GM19023 (cell line): Measurements from ENCODE around the gene TBC1D22A.
"Not testable (repeated sequence)": the region's sequence is repeated elsewhere in the genome, so short reads cannot be mapped to it uniquely, and the experiment has no call there.

Experiments
- ATAC-seq: cut with Tn5 transposase; IDR thresholded peaks from one replicate; pipeline ENCODE4 v1.9.1; 2021; ENCODE audit warnings: mild to moderate bottlenecking, moderate library complexity; ENCODE audit not compliant: unreplicated experiment

Gene TBC1D22A

GRCh38 chr22:47124451-47124881, 362.0 kb downstream of the TBC1D22A start:
- ATAC-seq = no peak

DNA sequence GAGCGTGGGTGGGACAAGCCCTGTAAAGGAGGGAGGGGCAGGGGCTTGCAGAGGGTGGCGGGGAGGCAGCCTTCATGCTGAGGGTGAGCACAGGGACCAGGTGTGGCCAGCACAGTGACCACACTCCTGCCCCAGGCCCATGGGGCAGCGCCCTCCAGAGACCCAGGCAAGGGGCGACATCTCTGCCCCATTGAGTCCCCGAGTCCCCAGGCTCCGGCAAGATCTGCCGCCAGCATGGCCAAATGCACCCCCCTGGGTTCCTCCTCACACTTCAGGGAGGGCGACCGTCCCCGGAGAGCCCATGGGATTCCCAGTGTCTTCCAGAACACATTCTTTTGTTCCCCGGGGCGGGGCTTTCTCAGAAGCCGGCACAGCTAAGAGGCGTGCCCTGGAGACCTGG, 362.5 kb downstream of the TBC1D22A start:
- ATAC-seq = no peak

- no peak for ATAC-seq
Observed at GRCh38 chr22:47125603-47126002, 363.2 kb downstream of the TBC1D22A start.

- no peak for ATAC-seq
Observed at GRCh38 chr22:47126344-47126811, 363.9 kb downstream of the TBC1D22A start.

GRCh38 chr22:47127441-47127871, 365.0 kb downstream of the TBC1D22A start:
- no peak for ATAC-seq

DNA sequence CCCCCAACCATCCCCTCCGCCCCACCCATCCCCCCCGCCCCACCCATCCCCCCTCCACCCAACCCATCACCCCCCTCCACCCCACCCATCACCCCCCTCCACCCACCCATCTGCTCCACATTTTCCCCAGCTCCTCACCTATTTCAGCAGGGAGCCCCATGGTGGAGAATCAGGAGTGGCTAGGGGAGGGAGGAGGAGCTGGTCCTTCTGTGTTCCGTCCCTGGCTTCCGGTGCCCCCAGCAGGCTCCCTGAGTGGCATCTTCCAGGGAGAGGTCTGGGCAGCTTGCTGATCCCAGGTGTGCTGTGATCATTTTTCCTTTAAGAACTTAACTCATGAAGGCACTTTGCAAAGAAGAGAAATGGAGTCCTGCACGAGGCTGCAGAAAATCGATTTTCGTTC, 365.8 kb downstream of the TBC1D22A start:
- ATAC-seq = no peak

DNA sequence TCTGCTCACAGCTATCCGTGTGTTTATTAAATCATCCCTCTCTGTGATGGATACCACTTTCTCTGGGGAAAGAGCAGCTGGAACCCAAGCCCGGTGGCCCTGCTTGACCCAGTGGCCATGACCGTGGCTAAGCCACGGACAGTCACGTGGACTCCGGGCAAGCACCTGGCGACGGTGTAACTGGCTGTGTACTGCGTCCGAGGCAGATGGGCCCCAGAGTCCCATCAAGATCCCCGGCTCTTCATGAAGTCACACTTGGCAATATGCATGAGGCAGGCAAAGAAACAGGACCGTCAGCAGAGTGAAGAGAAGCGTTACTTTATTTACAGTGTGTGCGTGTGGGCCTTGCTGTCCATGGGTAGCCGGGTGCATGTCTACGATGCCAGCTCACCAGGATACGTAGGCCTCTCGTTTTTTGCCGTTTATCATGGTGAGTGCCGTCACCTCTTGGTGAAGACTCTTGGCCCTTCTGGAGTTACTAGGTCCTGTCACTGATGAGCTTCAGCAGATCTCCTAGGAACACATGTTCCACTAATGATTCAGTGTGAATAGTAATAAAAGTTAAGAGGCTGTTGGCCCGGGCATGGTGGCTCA, 366.3 kb downstream of the TBC1D22A start:
- no peak for ATAC-seq

DNA sequence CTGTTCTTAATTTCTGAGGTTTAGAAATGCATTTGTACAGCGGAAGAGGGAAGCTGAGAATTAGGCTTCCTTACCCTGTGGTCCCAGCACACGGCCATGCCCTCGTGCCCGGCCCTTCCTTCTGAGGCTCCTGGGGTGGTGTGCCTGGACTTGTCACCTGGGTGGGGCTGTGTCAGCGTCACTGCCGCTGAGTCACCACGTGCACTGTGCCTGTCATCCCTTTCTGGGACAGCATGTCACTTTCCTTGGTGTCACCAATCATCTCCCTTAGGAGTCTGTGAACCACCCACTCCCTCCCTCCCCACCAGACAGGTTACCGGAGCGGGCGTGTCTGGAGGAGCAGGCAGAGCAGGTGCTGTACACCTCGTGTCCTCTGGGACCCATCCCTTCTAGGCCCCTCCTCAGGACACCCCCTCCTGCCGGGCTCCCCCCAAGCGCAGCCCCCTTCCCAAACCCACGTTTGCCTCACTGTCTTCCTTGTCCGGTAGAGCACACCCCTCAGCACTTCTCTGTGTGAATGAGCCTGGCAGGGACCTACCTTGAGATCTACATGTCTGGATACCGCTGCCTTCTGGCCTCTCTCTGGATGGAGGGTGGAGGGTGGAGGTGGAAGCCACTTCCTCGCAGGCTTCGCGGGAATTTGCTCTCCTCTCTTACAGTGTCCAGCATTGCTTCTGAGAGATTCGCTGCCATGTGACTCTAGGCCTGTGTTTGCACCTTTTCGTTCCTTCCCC, 367.6 kb downstream of the TBC1D22A start:
- ATAC-seq = no peak

- no peak for ATAC-seq
Observed at GRCh38 chr22:47130883-47131631, 368.6 kb downstream of the TBC1D22A start.

DNA sequence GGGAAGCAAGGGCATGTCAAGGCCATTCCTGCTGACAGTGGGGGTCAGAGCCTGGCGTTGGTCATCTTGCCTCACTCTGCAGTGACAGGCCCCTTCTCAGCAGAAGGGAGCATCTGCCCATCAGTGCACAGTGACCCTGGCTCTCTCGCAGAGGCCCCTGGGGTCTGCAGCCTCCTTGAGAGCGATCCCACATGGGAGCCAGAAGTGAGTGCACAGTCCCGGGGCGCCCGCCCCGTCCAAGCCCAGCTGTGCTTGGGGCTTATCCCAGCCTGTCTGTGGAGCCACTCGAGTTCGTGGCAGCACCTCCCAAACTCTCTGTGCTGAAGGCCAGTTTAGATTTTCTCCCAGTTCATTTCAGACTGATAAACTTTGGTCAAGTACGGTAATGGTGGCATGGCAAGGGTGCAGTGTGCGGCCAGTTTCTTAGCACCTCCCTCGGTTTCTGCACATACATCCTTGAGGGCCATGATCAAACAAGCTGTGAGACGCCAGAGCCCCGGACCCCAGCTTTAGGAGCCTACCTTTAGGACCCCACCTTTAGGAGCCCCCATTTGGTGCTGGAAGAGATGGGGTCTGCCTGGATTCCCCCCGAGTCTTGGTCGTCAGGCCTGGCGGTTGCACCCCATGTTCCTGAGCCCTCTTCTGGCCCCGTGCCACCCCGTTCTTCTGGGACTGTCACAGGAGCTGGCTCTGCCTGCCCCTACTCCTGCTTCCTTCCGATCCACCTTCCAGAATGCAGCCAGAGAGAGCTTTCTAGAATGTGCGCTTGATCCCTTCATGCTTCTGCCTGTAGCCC, 369.4 kb downstream of the TBC1D22A start:
- no peak for ATAC-seq

DNA sequence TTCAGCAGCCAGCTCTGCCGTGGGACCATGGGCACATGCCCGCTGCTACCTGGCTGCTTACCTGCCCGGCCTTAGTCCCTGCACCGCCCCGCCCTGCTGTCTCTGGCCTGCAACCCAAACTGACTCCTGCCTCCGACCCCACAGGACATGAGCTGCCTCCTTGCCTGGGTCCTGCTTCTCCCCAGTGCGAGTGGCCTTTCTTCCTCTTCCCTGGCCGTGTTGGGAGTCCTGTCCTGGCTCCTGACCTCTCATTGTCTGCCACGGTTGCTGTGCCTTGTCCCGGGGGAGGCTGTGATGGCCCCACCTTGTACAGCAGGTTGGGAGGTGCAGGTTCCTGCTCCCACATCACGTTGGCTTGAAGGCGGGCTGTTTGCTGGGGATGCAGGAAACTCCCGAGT, 370.0 kb downstream of the TBC1D22A start:
- ATAC-seq = no peak

GRCh38 chr22:47133061-47133969, 370.9 kb downstream of the TBC1D22A start:
- no peak for ATAC-seq

- no peak for ATAC-seq
Observed at GRCh38 chr22:47134222-47134621, 371.8 kb downstream of the TBC1D22A start.

DNA sequence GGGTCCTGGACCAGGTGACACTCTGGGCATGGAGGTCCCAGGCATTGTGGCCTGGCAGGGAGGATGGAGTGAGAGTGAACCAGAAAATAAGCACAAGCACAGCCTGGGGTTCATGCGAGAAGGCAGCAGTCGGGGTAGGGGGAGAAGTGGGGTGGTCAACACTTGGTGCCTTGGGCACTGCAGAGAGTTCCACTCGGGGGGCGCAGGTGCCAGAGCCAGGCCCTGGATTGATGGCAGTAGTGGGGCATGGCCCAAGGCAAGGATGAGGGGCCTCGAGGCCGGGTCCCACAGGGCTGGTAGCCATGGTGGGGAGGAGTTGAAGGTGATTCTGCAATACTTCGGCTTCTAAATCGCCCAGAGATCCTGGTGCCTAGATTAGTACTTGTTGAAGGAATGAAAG, 372.9 kb downstream of the TBC1D22A start:
- ATAC-seq = no peak

DNA sequence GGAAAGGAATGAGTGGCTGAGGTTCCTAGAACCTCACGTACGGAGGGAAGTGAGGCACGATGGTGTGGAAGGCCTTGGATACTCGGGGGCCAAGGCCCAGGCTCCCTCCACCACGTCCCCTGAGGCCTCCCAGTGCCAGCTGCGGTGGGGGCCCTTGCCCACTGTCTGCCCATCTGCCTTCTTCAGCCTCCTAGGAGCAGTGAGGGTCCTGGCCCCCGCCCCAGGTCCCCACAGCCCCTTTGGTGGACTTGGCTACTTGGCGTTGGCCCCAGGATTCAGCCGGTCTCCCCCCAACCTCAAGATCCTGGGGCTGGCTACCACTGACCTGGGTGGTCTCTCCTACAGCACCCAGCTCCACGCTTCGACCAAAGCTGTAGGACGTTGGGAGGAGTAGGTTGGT, 373.6 kb downstream of the TBC1D22A start:
- no peak for ATAC-seq

DNA sequence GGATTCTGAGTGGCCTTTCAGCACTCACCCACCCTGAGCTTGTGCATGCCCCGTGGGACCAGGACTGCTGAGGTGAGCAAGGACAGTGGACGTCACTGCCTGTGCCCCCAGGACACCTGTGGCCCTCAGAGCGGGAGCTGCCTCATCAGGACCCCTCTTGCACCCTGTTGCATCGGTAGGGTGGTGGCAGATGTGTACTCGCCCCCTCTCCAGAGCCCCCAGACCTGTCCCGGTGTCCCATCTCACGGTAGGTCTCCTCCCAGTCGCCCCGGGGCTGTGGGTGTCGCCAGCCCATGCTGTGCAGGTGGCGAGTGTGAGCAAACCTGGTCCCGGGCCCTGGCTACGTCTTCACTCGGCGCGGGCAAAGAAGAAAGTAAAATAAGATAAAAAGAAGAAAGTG, 374.2 kb downstream of the TBC1D22A start:
- ATAC-seq = no peak

DNA sequence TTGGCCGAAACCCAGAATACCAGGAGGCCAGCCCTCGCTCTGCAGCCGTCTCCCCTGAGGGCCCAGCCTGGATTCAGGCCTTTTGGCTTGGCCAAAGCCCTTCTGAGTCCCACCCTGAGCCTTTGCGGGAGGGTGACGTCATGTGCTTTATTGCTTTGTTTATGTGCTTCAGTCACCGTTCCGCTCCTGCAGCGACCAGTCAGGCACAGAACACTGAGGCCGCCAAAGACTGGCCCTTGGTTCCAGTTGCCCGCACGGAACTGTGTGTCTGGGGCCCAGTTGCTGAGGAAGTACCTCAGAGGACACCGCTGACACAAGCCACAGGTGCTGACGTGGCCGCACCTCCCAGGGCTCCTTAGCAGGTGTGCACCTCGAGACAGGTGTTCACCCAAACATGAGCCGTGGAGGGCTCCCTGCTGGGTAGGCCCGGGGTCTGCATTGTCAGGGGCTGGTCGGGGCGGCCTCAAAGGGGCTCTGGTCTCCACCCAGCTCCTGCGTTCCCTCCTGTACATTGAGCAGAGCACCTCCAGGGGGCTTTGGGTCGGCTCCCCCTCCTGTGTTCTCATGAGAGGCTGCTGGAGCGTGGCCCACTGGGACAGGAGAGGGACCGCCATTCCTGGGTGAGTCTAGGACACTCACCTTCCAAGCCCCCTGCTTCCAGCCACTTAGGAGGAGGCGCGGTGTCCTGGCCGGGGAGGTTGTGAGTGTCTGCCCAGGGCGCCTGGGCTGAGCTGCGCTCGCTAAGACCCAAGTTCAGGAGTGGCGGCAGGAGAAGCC, 376.8 kb downstream of the TBC1D22A start:
- ATAC-seq = no peak

GRCh38 chr22:47139790-47140119, 377.3 kb downstream of the TBC1D22A start:
- ATAC-seq = no peak

DNA sequence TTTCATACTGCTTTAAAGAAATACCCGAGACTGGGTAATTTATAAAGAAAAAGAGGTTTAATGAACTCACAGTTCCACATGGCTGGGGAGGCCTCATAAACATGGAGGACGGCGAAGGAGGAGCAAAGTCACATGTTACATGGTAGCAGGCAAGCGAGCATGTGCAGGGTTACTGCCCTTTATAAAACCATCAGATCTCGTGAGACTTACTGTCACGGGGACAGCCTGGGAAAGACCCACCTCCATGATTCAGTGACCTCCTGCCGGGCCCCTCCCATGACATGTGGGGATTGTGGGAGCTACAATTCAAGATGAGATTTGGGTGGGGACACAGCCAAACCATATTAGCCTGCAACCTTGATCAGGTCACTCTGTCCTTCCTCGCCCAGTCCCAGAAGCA, 378.5 kb downstream of the TBC1D22A start:
- not testable (repeated sequence) for ATAC-seq
